Stimulated activated CD4-positive, alpha-beta T cell treated with anti-CD3 and anti-CD28 coated beads, Interleukin-12 subunit alpha, Interleukin-12 subunit beta, amount 100 ng/mL, for 48 hours (primary cell): ENCODE measurements around the gene OSBPL6.
"Not testable (repeated sequence)": the region's sequence is repeated elsewhere in the genome, so short reads cannot be mapped to it uniquely, and the experiment has no call there.

Experiments used
- DNase-seq, 3 donors: peaks; one replicate each; pipeline ENCODE4 v3.0.0-alpha.2; 2020; ENCODE audit warnings: low read depth in 2 of 3, low spot score in 1 of 3

The OSBPL6 gene

GRCh38 chr2:178333851-178334250, 139.5 kb downstream of the OSBPL6 start:
- no peak for DNase-seq

GRCh38 chr2:178335230-178335629, 140.9 kb downstream of the OSBPL6 start:
- DNase-seq = no peak

GRCh38 chr2:178344121-178344520, 149.8 kb downstream of the OSBPL6 start:
- no peak for DNase-seq

GRCh38 chr2:178345951-178346350, 151.6 kb downstream of the OSBPL6 start:
- DNase-seq = no peak

GRCh38 chr2:178350051-178350450, 155.7 kb downstream of the OSBPL6 start:
- DNase-seq = no peak

GRCh38 chr2:178357704-178358103, 163.4 kb downstream of the OSBPL6 start:
- DNase-seq = not testable (repeated sequence)

- no peak for DNase-seq
These were observed 165.0 kb downstream of the OSBPL6 start for GRCh38 chr2:178359192-178359912.

GRCh38 chr2:178361588-178361987, 167.3 kb downstream of the OSBPL6 start:
- no peak for DNase-seq

- DNase-seq = no peak
These were observed 168.9 kb downstream of the OSBPL6 start for GRCh38 chr2:178363252-178363651.

- no peak for DNase-seq
These were observed 170.8 kb downstream of the OSBPL6 start for GRCh38 chr2:178365116-178365515.

GRCh38 chr2:178366412-178366811, 172.1 kb downstream of the OSBPL6 start:
- no peak for DNase-seq

GRCh38 chr2:178367344-178367743, 173.0 kb downstream of the OSBPL6 start:
- no peak for DNase-seq

GRCh38 chr2:178374865-178375264, 180.6 kb downstream of the OSBPL6 start:
- DNase-seq = no peak

GRCh38 chr2:178377046-178377445, 182.7 kb downstream of the OSBPL6 start:
- no peak for DNase-seq

GRCh38 chr2:178379162-178380004, 185.1 kb downstream of the OSBPL6 start:
- no peak for DNase-seq

GRCh38 chr2:178380763-178381162, 186.5 kb downstream of the OSBPL6 start:
- no peak for DNase-seq

- no peak for DNase-seq
These were observed 189.4 kb downstream of the OSBPL6 start for GRCh38 chr2:178383718-178384117.

- no peak for DNase-seq
These were observed 191.4 kb downstream of the OSBPL6 start for GRCh38 chr2:178385595-178386148.

GRCh38 chr2:178386986-178387597, 192.8 kb downstream of the OSBPL6 start:
- DNase-seq = no peak

GRCh38 chr2:178388287-178388686, 194.0 kb downstream of the OSBPL6 start:
- no peak for DNase-seq

- no peak for DNase-seq
These were observed 197.4 kb downstream of the OSBPL6 start for GRCh38 chr2:178391701-178392100.

GRCh38 chr2:178392215-178392614, 197.9 kb downstream of the OSBPL6 start:
- DNase-seq = no peak
